Naive thymus-derived CD8-positive, alpha-beta T cell (primary cell): ENCODE data around the gene ZBTB22. TPM values are rescaled to one million over a fixed set of nuclear protein-coding genes. Genes with fewer than 3 reads are reported as not detected.
A peak's percentile ranks its signal among the peaks of the same experiment; 100 is the strongest.
"Not testable (repeated sequence)": the region's sequence is repeated elsewhere in the genome, so short reads cannot be mapped to it uniquely, and the experiment has no call there.

ENCODE experiments used
- ATAC-seq, 2 donors: fragments of 150-1000 bp; cut with Tn5 transposase in 1 of 2; sonication (Bioruptor Pico), chemical (Tn5 transposase) in 1 of 2; 1 replicate in 1 of 2; 2 replicates in 1 of 2; pipeline ENCODE4 v1.10.0; 2021; ENCODE audit warnings: mild to moderate bottlenecking in 2 of 2, moderate library complexity in 2 of 2
- POLR2A ChIA-PET: fragments of 350-600 bp; sonication (Branson Sonifier 250); formaldehyde crosslinking; loops from one replicate; lab custom pipeline; 2021; ENCODE audit warnings: antibody characterized with exemption; lab: Charles Lee
- DNase-seq, 10 donors: peaks; one replicate each; pipeline versions ENCODE4 v3.0.0 to v3.0.0-alpha.2; 2020 to 2022
- H3K27ac Mint-ChIP-seq, 10 donors: one replicate each; pipeline ENCODE4 v1.8.0; 2020 to 2022; ENCODE audit warnings: mild to moderate bottlenecking in 10 of 10, mixed read lengths in 10 of 10, moderate library complexity in 4 of 10, inconsistent platforms in 1 of 10
- H3K27me3 Mint-ChIP-seq, 5 donors: one replicate each; pipeline ENCODE4 v1.8.0; 2021 to 2022; ENCODE audit warnings: mixed read lengths in 5 of 5
- H3K36me3 Mint-ChIP-seq, 3 donors: one replicate each; pipeline ENCODE4 v1.8.0; 2020 to 2022; ENCODE audit warnings: mixed read lengths in 3 of 3, mild to moderate bottlenecking in 2 of 3, inconsistent platforms in 1 of 3
- H3K4me1 Mint-ChIP-seq, 4 donors: one replicate each; pipeline ENCODE4 v1.8.0; 2021 to 2022; ENCODE audit warnings: mixed read lengths in 4 of 4
- H3K4me3 Mint-ChIP-seq, 10 donors: one replicate each; pipeline ENCODE4 v1.8.0; 2020 to 2022; ENCODE audit warnings: mild to moderate bottlenecking in 10 of 10, mixed read lengths in 10 of 10, moderate library complexity in 6 of 10, inconsistent platforms in 1 of 10
- H3K9me3 Mint-ChIP-seq, 9 donors: one replicate each; pipeline ENCODE4 v1.8.0; 2020 to 2022; ENCODE audit warnings: mixed read lengths in 9 of 9, mild to moderate bottlenecking in 3 of 9, inconsistent platforms in 1 of 9, moderate library complexity in 1 of 9
- polyA plus RNA-seq, 3 donors: library from polyadenylated mRNA; unstranded; fragments of 300-500 nt; fragmentation: Illumina TruSeq; gene quantifications; one replicate each; pipeline ENCODE4 v1.2.3, GENCODE V29; 2021
- total RNA-seq, 8 experiments: library from RNA in 2 of 8; stranded (reverse) in 2 of 8; gene quantifications; one replicate each; pipeline ENCODE4 v1.2.3 and lab custom pipeline; 2021 to 2026

Gene ZBTB22
- total and polyA plus RNA-seq, 5 experiments from 2014 or later, result 10.4 to 33.6 (median 13.4) TPM

GRCh38 chr6:33288141-33288920, 29.2 kb downstream of the ZBTB22 start:
- Mint-ChIP-seq H3K9me3 (no peaks in the 10 kb centered on the region), H3K4me1 (peaks cover 22 to 49% (median 47%) of the 10 kb centered on the region in 4 donors), H3K4me3 (peak overlapping the region; percentile 87 to 100 (median 99)), H3K36me3 (peaks cover 0 to 51% (median 10%) of the 10 kb centered on the region in 3 donors), H3K27me3 (no peaks in the 10 kb centered on the region), H3K27ac (peak overlapping the region; percentile 84 to 97 (median 94))
- ATAC-seq, result no peak
- DNase-seq, result no peak
- POLR2A ChIA-PET, result interaction anchor here (0.6 to 7.0 kb wide), 25 partner anchors 10 to 1387 kb away, joined by 3 to 128 read pairs (median 4); partner anchors contain the start of genes B3GALT4, CUTA, RGL2 and RPS18

GRCh38 chr6:33286946-33287914, 30.3 kb downstream of the ZBTB22 start:
- Mint-ChIP-seq H3K27ac (peak overlapping the region in 8 of 10 donors; percentile 10 to 92 (median 49)), H3K4me1 (peaks cover 21 to 49% (median 47%) of the 10 kb centered on the region in 4 donors), H3K27me3 (no peaks in the 10 kb centered on the region), H3K9me3 (no peaks in the 10 kb centered on the region), H3K36me3 (peaks cover 0 to 49% (median 10%) of the 10 kb centered on the region in 3 donors), H3K4me3 (peak overlapping the region; percentile 31 to 100 (median 99))
- POLR2A ChIA-PET, result interaction anchor here (0.6 to 7.0 kb wide), 7 partner anchors 9 to 231 kb away, joined by 3 to 128 read pairs (median 36); partner anchors contain the start of genes B3GALT4, RGL2, RPS18 and TAPBP
- no peak for ATAC-seq
- DNase-seq, result no peak

DNA sequence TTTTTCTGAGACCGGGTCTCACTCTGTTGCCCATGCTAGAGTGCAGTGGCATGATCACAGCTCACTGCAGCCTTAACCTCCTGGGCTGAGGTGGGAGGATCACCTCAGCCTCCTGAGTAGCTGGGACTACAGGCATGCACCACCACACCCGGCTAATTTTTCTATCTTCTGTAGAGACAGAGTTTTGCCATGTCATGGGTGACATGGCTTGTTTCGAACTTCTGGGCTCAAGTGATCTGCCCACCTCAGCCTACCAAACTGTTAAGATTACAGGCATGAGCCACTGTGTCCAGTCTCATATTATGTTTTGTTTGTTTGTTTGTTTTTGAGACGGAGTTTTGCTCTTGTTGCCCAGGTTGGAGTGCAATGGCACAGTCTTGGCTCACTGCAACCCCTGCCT, 32.3 kb downstream of the ZBTB22 start:
- H3K27me3 Mint-ChIP-seq, H3K27ac Mint-ChIP-seq, ATAC-seq, DNase-seq, H3K9me3 Mint-ChIP-seq: not testable (repeated sequence)
- Mint-ChIP-seq H3K36me3 (peaks cover 0 to 52% (median 10%) of the 10 kb centered on the region in 3 donors), H3K4me3 (peak overlapping the region in 1 of 10 donors; percentile 20), H3K4me1 (peaks cover 11 to 46% (median 40%) of the 10 kb centered on the region in 4 donors)
- POLR2A ChIA-PET, result interaction anchor here (1.3 kb wide), 1 partner anchor 12 kb away, joined by 4 read pairs; no protein-coding TSS in a partner anchor

GRCh38 chr6:33280539-33280938, 37.0 kb downstream of the ZBTB22 start:
- ATAC-seq (no peak), DNase-seq (no peak)
- peaks cover 0 to 52% (median 5%) of the 10 kb centered on the region in 3 donors for H3K36me3 Mint-ChIP-seq
- no peaks in the 10 kb centered on the region for H3K9me3 Mint-ChIP-seq
- H3K4me3 Mint-ChIP-seq, result peak overlapping the region in 1 of 10 donors; percentile 15
- POLR2A ChIA-PET, result interaction anchor here (1.1 to 3.9 kb wide), 3 partner anchors 8 to 19 kb away, joined by 4 to 17 read pairs (median 4); partner anchors contain the start of genes RGL2, RPS18 and VPS52
- peaks cover 15 to 48% (median 46%) of the 10 kb centered on the region in 4 donors for H3K4me1 Mint-ChIP-seq
- H3K27me3 Mint-ChIP-seq, result no peaks in the 10 kb centered on the region
- H3K27ac Mint-ChIP-seq, result peak overlapping the region in 4 of 10 donors; percentile 59 to 80 (median 77)

DNA sequence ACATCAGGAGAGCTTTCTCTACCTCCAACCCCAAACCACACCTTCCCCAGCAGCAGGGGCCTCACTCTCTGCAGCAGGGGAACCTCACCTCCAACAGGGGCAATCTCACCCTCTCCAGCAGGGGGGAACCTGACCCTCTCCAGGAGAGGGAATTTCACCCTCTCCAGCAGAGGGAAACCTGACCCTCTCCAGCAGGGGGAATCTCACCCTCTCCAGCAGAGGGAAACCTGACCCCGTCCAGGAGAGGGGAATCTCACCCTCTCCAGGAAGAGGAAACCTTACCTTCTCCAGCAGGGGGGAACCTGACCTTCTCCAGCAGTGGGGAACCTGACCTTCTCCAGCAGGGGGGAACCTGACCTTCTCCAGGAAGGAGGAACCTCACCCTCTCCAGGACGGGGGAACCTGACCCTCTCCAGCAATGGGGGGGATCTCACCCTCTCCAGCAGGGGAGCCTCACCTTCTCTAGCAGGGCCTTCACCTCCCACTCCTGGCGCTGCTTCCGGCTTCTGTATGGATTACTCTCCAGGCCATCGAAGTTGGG, 37.5 kb downstream of the ZBTB22 start:
- peaks cover 15 to 53% (median 51%) of the 10 kb centered on the region in 4 donors for H3K4me1 Mint-ChIP-seq
- peak in 1 of 10 donors; percentile 22 for DNase-seq
- no peak for ATAC-seq
- peak overlapping the region in 2 of 10 donors; percentile 34 to 65 for H3K4me3 Mint-ChIP-seq
- no peaks in the 10 kb centered on the region for H3K9me3 Mint-ChIP-seq
- POLR2A ChIA-PET, result interaction anchor here (1.0 to 5.1 kb wide), 3 partner anchors 9 to 65 kb away, joined by 4 to 128 read pairs (median 71); partner anchors contain the start of genes PFDN6 and WDR46
- H3K27me3 Mint-ChIP-seq, result no peaks in the 10 kb centered on the region
- peak overlapping the region in 5 of 10 donors; percentile 59 to 97 (median 80) for H3K27ac Mint-ChIP-seq
- H3K36me3 Mint-ChIP-seq, result peaks cover 0 to 57% (median 5%) of the 10 kb centered on the region in 3 donors

- ATAC-seq (no peak), DNase-seq (no peak)
- peak overlapping the region in 7 of 10 donors; percentile 25 to 97 (median 68) for H3K27ac Mint-ChIP-seq
- H3K36me3 Mint-ChIP-seq, result peaks cover 0 to 62% (median 4%) of the 10 kb centered on the region in 3 donors
- POLR2A ChIA-PET, result interaction anchor here (1.0 to 5.1 kb wide), 5 partner anchors 10 to 66 kb away, joined by 4 to 128 read pairs (median 71); partner anchors contain the start of genes PFDN6, RGL2, TAPBP and WDR46
- peak overlapping the region in 2 of 10 donors; percentile 4 to 62 for H3K4me3 Mint-ChIP-seq
- H3K27me3 Mint-ChIP-seq, result no peaks in the 10 kb centered on the region
- no peaks in the 10 kb centered on the region for H3K9me3 Mint-ChIP-seq
- H3K4me1 Mint-ChIP-seq, result peaks cover 22 to 61% (median 58%) of the 10 kb centered on the region in 4 donors
Observed at GRCh38 chr6:33279257-33279695, 38.3 kb downstream of the ZBTB22 start.

DNA sequence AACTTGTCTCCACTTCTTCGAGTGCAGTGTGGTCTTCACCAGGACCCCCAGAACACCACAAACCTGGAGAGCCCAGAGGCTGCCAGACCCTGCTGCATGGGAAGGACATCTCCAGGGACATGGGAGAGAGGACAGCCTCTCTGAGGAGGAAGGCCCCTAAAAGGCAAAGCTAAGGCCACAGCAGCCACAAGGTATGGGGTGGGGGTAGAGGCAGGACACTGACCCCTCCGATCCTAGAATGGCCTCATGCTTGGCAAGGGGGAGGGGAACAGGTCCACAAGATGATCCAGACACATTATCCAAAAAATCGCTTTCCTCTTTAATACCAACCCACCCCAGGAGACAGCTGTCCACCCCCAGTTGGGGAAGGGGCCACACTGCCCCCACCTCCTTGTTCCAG, 38.7 kb downstream of the ZBTB22 start:
- H3K4me3 Mint-ChIP-seq, result peak overlapping the region; percentile 62 to 96 (median 90)
- no peaks in the 10 kb centered on the region for H3K27me3 Mint-ChIP-seq
- peaks cover 24 to 65% (median 61%) of the 10 kb centered on the region in 4 donors for H3K4me1 Mint-ChIP-seq
- peaks cover 0 to 62% (median 2%) of the 10 kb centered on the region in 3 donors for H3K36me3 Mint-ChIP-seq
- no peak for ATAC-seq
- POLR2A ChIA-PET, result interaction anchor here (0.9 to 5.1 kb wide), 8 partner anchors 10 to 132 kb away, joined by 6 to 128 read pairs (median 36); partner anchors contain the start of genes PFDN6, PHF1, RGL2 and TAPBP
- no peaks in the 10 kb centered on the region for H3K9me3 Mint-ChIP-seq
- H3K27ac Mint-ChIP-seq, result peak overlapping the region in 7 of 10 donors; percentile 58 to 97 (median 86)
- no peak for DNase-seq

DNA sequence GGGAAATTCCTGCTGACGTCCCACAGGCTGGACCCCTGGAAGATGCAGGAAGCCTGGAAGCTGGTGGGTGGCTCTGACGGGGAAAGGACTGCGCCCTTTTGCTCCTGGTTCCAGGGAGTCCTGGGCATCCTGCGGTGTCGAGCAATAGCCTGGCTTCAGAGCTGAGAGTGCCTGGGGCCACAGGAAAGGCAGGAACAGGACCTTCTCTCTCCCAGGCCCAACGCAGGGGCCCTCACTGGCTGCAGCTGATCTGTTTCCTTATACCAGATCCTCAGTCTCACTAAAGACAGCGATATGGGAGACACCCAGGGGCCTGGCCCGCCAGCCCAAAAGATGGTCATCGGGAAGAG, 39.2 kb downstream of the ZBTB22 start:
- POLR2A ChIA-PET, result interaction anchor here (0.9 to 5.1 kb wide), 14 partner anchors 11 to 306 kb away, joined by 3 to 128 read pairs (median 13); partner anchors contain the start of genes CUTA, PFDN6, PHF1 and RGL2
- no peaks in the 10 kb centered on the region for H3K9me3 Mint-ChIP-seq
- no peak for ATAC-seq
- H3K4me3 Mint-ChIP-seq, result peak overlapping the region; percentile 88 to 96 (median 92)
- H3K27me3 Mint-ChIP-seq, result no peaks in the 10 kb centered on the region
- H3K4me1 Mint-ChIP-seq, result peaks cover 24 to 68% (median 64%) of the 10 kb centered on the region in 4 donors
- H3K36me3 Mint-ChIP-seq, result peaks cover 0 to 63% (median 2%) of the 10 kb centered on the region in 3 donors
- peak overlapping the region; percentile 8 to 97 (median 90) for H3K27ac Mint-ChIP-seq
- no peak for DNase-seq

DNA sequence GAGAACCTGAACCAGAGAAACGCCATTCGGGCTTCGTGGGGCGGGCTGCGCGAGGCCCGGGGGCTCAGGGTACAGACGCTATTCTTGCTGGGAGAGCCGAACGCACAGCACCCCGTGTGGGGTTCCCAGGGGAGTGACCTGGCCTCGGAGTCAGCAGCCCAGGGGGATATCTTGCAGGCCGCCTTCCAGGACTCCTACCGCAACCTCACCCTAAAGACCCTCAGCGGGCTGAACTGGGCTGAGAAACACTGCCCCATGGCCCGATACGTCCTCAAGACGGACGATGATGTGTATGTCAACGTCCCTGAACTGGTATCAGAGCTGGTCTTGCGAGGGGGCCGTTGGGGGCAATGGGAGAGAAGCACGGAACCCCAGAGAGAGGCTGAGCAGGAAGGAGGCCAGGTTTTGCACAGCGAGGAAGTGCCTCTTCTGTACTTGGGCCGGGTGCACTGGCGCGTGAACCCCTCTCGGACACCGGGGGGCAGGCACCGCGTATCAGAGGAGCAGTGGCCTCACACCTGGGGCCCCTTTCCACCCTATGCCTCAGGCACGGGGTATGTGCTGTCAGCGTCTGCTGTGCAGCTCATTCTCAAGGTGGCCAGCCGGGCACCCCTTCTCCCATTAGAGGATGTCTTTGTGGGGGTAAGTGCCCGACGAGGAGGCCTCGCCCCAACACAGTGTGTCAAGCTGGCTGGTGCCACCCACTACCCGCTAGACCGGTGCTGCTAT, 39.7 kb downstream of the ZBTB22 start:
- ATAC-seq (peak; percentile 50 to 51), DNase-seq (peak in 4 of 10 donors; percentile 18 to 34 (median 30))
- H3K36me3 Mint-ChIP-seq, result peaks cover 0 to 66% (median 2%) of the 10 kb centered on the region in 3 donors
- H3K4me1 Mint-ChIP-seq, result peaks cover 29 to 73% (median 70%) of the 10 kb centered on the region in 4 donors
- H3K27ac Mint-ChIP-seq, result peak overlapping the region; percentile 72 to 97 (median 94)
- H3K9me3 Mint-ChIP-seq, result no peaks in the 10 kb centered on the region
- no peaks in the 10 kb centered on the region for H3K27me3 Mint-ChIP-seq
- POLR2A ChIA-PET, result interaction anchor here (0.9 to 5.1 kb wide), 26 partner anchors 9 to 433 kb away, joined by 3 to 128 read pairs (median 8); partner anchors contain the start of genes CUTA, PFDN6, PHF1 and PSMB9
- H3K4me3 Mint-ChIP-seq, result peak overlapping the region; percentile 88 to 96 (median 92)

DNA sequence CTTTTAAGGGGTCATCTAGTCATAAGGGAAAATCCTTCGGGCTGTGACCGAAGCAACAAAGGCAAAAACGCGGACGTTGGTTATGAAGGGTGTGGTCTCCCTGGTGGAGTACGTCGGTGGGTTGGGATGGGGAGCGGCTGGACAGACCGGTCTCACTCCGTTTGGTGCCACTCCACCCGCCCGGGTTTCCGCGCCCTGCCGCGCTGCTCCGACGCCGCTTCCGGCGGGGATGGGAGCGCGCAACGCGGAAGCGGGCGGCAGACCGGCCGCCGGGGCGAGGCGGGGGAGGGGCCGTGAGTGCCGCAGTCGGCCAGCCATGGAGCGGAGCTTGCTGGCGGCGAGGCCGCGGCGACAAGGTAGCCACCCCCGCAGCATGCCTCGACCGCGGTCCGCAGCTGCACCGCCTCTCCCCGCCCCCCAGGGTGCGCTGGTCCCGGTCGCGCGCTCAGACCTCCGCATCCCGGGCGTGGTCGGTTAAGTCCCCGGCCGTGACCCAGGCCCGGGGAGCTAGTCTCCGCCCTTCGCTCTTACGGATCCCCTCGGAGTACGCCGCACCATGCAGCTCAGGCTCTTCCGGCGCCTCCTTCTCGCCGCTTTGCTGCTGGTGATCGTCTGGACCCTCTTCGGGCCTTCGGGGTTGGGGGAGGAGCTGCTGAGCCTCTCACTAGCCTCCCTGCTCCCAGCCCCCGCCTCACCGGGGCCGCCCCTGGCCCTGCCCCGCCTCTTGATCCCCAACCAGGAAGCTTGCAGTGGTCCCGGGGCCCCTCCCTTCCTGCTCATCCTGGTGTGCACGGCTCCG, 40.5 kb downstream of the ZBTB22 start, which contains the start of gene B3GALT4:
Gene B3GALT4, plus strand, starts transcription at position 260 of the 799 bp plus-strand sequence. Its CDS starts 297 bp downstream, at position 557.
- POLR2A ChIA-PET, result interaction anchor here (0.6 to 5.1 kb wide), 29 partner anchors 8 to 432 kb away, joined by 3 to 128 read pairs (median 6); partner anchors contain the start of genes CUTA, PFDN6, PHF1 and PSMB9
- Mint-ChIP-seq H3K27me3 (no peaks in the 10 kb centered on the region), H3K4me1 (peaks cover 34 to 80% (median 77%) of the 10 kb centered on the region in 4 donors), H3K36me3 (peaks cover 0 to 66% (median 2%) of the 10 kb centered on the region in 3 donors), H3K27ac (peak within 1 kb of the TSS; percentile 72 to 97 (median 94)), H3K9me3 (no peaks in the 10 kb centered on the region), H3K4me3 (peak within 1 kb of the TSS; percentile 88 to 96 (median 92))
- ATAC-seq (peak; percentile 72 to 76), DNase-seq (peak; percentile 37 to 78 (median 64))
